ENCODE measurements around the gene RAD51AP2. TPM values are rescaled to one million over a fixed set of nuclear protein-coding genes. Genes with fewer than 3 reads are reported as not detected.
A peak's percentile ranks its signal among the peaks of the same experiment; 100 is the strongest.
"Not testable (repeated sequence)": the region's sequence is repeated elsewhere in the genome, so short reads cannot be mapped to it uniquely, and the experiment has no call there.

The RAD51AP2 gene
- 0.10 TPM for polyA plus RNA-seq (2013, experiment 1 of 2)
- 0.13 TPM for polyA plus RNA-seq (2013, experiment 2 of 2)

DNA sequence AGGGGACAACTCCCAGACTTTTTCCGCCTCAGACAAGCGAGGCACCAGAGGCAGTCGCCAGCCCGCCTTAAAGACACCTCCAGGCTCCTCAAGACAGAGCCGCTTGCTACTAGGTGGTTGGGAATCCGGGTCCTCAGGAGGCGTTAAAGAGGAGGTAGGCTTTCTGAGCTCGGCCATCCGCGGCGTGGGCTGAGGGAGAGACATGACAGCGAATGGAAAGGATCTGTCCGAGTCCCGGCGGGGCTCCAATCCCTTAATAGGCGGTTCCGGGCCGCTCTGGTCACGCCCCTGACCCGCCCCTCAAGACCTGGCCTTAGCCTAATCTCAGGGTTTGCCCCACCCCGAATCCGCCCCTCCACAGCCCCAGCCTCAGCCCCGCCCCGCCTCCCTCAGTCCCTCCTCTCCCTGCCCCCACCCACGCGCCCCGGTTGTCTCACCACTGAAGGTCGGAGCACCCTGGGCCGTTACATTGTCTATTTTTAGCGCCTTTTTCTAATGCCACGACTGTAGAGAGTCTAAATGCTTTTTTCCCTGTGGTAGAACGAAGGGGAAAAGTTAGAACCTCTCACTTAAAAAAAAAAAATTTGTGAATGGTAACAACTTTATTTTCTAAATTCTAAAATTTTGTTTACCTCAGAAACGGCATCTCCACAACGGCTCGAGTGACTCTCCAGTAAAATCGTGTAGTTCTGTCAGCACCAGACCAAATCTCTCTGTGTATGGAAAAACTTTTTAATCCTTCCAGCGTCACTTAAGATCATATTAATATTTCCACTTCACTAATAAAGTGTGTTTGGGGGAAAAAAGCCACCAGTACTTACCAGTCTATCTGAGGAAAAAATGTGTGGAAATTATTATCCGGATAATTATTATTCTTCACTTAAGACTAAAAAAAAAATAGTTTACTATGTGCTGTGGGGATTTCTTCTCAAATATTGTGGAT is at the start of gene RAD51AP2:
Gene RAD51AP2 (minus strand): TSS at position 229 of the 943 bp plus-strand sequence. CDS start 25 bp downstream, at position 204.
- 3% methylated on average over 36 of the region's 38 CpGs for WGBS
- Histone ChIP-seq H3K27ac (ENCODE audit: low read depth, low read length) (peak within 1 kb of the TSS; percentile 44), H3K9ac (ENCODE audit: low read depth, low read length) (peak within 1 kb of the TSS; percentile 71; the same call in 1 of the 2 replicates), H3K4me3 (ENCODE audit: low read length) (peak within 1 kb of the TSS; percentile 65), H3K9me3 (ENCODE audit: insufficient read depth, low read depth, low read length) (no peaks in the 10 kb centered on the region), H3K27me3 (ENCODE audit: insufficient read depth, low read length) (no peaks in the 10 kb centered on the region), H3K36me3 (ENCODE audit: insufficient read depth, low read length) (no peaks in the 10 kb centered on the region), H3K4me1 (ENCODE audit: insufficient read depth, low read length) (peaks cover 29% of the 10 kb centered on the region)

DNA sequence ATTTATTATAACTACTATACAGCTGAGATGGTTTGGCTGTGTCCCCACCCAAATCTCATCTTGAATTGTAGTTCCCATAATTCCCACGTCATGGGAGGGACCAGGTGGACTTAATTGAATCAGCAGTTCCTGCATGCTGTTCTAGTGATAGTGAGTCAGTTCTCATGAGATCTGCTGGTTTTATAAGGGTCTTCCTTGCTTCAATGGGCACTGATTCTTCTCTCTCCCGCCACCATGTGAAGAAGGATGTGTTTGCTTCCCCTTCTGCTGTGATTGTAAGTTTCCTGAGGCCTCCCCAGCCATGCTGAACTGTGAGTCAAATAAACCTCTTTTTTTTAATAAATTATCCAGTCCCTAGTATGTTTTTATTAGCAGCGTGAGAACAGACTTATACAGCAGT is 47.5 kb upstream of the RAD51AP2 start:
- H3K4me1 ChIP-seq (ENCODE audit: insufficient read depth, low read length); H3K9me3 ChIP-seq (ENCODE audit: insufficient read depth, low read depth, low read length): not testable (repeated sequence)
- 98% methylated on average over 2 of the region's 3 CpGs for WGBS

DNA sequence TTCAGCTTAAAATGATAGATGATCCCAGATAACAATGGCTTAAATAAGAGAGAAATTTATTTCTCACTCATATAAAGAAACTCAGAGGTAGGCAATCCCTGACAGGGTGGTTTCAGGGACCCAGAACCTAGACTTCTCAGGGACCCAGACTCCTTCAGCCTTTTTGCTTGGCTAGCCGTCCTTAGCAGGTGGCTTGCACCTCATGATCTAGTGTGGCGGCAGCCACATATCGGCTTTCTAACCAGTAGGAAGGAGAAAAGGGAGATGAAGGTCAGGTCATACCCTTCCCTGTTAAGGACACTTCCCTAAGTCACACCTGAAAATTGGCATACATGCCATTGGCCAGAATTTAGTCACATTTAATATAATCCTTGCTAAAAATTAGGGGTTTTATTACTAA is 40.6 kb upstream of the RAD51AP2 start:
- H3K27ac ChIP-seq (ENCODE audit: low read depth, low read length), result no peak overlapping the region; the same call in 1 of the 2 replicates
- H3K4me1 ChIP-seq (ENCODE audit: insufficient read depth, low read length), result peaks cover 65% of the 10 kb centered on the region
- WGBS, result 68% methylated on average over 3 of the region's 3 CpGs
- H3K9ac ChIP-seq (ENCODE audit: low read depth, low read length), result no peak overlapping the region
- no peaks in the 10 kb centered on the region for H3K9me3 ChIP-seq (ENCODE audit: insufficient read depth, low read depth, low read length)
- H3K4me3 ChIP-seq (ENCODE audit: low read length), result no peak overlapping the region
- H3K27me3 ChIP-seq (ENCODE audit: insufficient read depth, low read length), result no peaks in the 10 kb centered on the region
- no peaks in the 10 kb centered on the region for H3K36me3 ChIP-seq (ENCODE audit: insufficient read depth, low read length)

More for the DNA sequence above, 47.5 kb upstream of the RAD51AP2 start:
- not testable (repeated sequence) for H3K4me3 ChIP-seq (ENCODE audit: low read length); H3K27ac ChIP-seq (ENCODE audit: low read depth, low read length); H3K36me3 ChIP-seq (ENCODE audit: insufficient read depth, low read length); H3K9ac ChIP-seq (ENCODE audit: low read depth, low read length); H3K27me3 ChIP-seq (ENCODE audit: insufficient read depth, low read length)

DNA sequence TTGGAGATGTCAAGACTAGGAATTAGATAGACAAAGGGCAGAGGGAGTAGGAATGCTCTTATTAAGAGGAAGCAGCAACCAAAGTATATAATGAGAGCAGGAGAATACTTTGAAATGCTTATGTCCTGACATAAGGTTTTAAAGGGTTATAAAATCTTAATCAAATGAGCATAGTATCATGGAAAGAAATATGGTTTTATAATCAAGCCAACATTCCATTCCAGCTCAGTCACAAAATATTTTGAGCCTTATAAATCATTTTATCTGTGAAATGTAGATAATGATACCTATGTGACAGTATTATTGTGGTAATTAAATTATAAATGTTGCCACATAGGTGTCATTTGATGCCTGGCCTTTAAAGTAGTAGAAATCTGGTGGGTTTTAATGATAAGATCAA is 39.8 kb upstream of the RAD51AP2 start:
- H3K27ac ChIP-seq (ENCODE audit: low read depth, low read length), result peak overlapping the region; percentile 66; the same call in 1 of the 2 replicates
- peaks cover 72% of the 10 kb centered on the region for H3K4me1 ChIP-seq (ENCODE audit: insufficient read depth, low read length)

DNA sequence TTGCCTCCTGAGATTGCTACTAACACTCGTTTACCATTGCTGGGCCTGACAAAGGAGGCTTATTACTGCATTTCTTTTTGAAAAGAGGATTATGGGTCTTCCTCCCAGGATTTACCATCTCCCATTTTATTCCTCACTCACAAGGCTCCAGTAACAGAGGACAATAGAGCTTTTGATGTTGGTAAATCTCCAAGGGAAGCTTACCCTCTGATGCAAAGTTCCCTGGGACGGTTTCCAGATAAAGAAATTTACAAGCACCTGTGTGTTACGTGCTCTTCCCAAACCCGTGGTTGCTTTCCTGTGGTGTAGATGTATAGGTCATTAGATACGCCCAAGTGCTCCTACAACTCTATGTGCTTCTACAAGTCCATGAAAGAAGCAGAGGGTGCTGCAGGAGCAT is 39.4 kb upstream of the RAD51AP2 start:
- Histone ChIP-seq H3K9me3 (ENCODE audit: insufficient read depth, low read depth, low read length) (no peaks in the 10 kb centered on the region), H3K27me3 (ENCODE audit: insufficient read depth, low read length) (no peaks in the 10 kb centered on the region), H3K36me3 (ENCODE audit: insufficient read depth, low read length) (no peaks in the 10 kb centered on the region), H3K4me3 (ENCODE audit: low read length) (peak overlapping the region; percentile 13; the same call in 1 of the 2 replicates), H3K4me1 (ENCODE audit: insufficient read depth, low read length) (peaks cover 76% of the 10 kb centered on the region), H3K9ac (ENCODE audit: low read depth, low read length) (no peak overlapping the region), H3K27ac (ENCODE audit: low read depth, low read length) (peak overlapping the region; percentile 66)
- WGBS, result 17% methylated on average over 5 of the region's 5 CpGs

More for the DNA sequence above, 39.8 kb upstream of the RAD51AP2 start:
- no peaks in the 10 kb centered on the region for H3K36me3 ChIP-seq (ENCODE audit: insufficient read depth, low read length)
- no peaks in the 10 kb centered on the region for H3K9me3 ChIP-seq (ENCODE audit: insufficient read depth, low read depth, low read length)
- H3K9ac ChIP-seq (ENCODE audit: low read depth, low read length), result no peak overlapping the region
- no peaks in the 10 kb centered on the region for H3K27me3 ChIP-seq (ENCODE audit: insufficient read depth, low read length)
- peak overlapping the region; percentile 13; the same call in 1 of the 2 replicates for H3K4me3 ChIP-seq (ENCODE audit: low read length)

DNA sequence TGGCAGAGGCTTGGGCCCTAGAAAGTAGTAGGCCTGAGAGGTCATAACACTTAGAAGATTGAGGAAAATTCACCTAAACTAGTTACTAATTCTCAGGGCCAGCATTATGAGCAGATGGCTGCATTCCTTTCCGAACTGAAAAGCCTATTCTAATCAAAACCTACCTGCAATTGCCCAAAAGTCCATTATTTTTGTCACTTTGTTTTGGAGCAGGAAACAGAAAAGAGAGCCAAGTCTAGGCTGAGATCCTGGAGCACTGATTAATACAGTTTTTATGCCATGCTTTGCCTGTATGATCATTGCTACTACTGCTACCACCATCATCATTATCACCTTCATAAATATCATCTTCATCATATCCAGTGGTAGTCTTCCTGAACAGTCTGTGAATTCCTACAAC is 36.9 kb upstream of the RAD51AP2 start:
- peaks cover 9% of the 10 kb centered on the region; the same call in 1 of the 2 replicates for H3K36me3 ChIP-seq (ENCODE audit: insufficient read depth, low read length)
- peak overlapping the region; percentile 21; the same call in 1 of the 2 replicates for H3K9ac ChIP-seq (ENCODE audit: low read depth, low read length)
- 92% methylated on average over 1 of the region's 1 CpG for WGBS
- no peaks in the 10 kb centered on the region for H3K9me3 ChIP-seq (ENCODE audit: insufficient read depth, low read depth, low read length)
- H3K27me3 ChIP-seq (ENCODE audit: insufficient read depth, low read length), result no peaks in the 10 kb centered on the region
- H3K4me3 ChIP-seq (ENCODE audit: low read length), result no peak overlapping the region
- no peak overlapping the region for H3K27ac ChIP-seq (ENCODE audit: low read depth, low read length)
- H3K4me1 ChIP-seq (ENCODE audit: insufficient read depth, low read length), result peaks cover 76% of the 10 kb centered on the region

DNA sequence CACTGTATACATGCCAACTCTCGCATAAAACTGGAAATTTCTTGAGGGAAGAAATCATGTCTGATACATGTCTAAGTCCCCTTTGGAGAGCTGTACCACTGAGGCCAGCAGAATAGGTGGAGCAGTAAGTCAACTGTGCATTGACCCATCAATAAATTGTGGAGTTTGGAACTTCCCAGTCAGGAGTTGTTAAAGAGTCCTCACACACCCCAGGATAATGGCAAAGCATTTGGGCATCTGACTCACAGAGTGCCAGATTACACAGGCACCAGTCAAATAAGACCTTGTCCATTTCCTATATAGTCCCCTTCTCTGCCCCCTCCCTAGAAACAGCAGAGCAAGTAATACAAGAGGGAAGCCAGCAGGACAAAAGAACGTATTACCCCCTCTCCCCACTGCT is 32.7 kb upstream of the RAD51AP2 start:
- Histone ChIP-seq H3K36me3 (ENCODE audit: insufficient read depth, low read length) (peaks cover 9% of the 10 kb centered on the region; the same call in 1 of the 2 replicates), H3K9ac (ENCODE audit: low read depth, low read length) (no peak overlapping the region), H3K4me1 (ENCODE audit: insufficient read depth, low read length) (peaks cover 70% of the 10 kb centered on the region), H3K4me3 (ENCODE audit: low read length) (no peak overlapping the region), H3K27ac (ENCODE audit: low read depth, low read length) (no peak overlapping the region), H3K9me3 (ENCODE audit: insufficient read depth, low read depth, low read length) (no peaks in the 10 kb centered on the region), H3K27me3 (ENCODE audit: insufficient read depth, low read length) (no peaks in the 10 kb centered on the region)
- WGBS, result 97% methylated on average over 1 of the region's 2 CpGs

DNA sequence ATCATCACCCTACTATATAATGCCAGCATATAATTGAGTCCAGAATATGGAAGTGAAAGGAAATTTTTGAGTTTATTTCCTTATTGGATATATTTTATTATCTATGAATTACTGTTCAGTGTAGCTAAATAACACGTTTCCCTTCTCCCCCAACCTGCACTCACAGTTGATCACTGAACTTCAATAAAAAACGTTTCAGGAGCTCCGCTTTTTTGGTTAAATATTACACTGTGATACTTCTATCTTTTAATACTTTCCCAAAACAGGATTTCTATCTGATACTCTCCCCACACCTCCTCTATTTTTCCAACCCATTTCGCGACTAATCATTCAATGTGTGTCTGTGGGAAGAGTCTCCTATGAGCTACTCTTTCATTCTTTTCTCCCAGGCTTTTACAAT is 29.5 kb upstream of the RAD51AP2 start:
- 65% methylated on average over 5 of the region's 5 CpGs for WGBS
- H3K9ac ChIP-seq (ENCODE audit: low read depth, low read length), result peak overlapping the region; percentile 7; the same call in 1 of the 2 replicates

DNA sequence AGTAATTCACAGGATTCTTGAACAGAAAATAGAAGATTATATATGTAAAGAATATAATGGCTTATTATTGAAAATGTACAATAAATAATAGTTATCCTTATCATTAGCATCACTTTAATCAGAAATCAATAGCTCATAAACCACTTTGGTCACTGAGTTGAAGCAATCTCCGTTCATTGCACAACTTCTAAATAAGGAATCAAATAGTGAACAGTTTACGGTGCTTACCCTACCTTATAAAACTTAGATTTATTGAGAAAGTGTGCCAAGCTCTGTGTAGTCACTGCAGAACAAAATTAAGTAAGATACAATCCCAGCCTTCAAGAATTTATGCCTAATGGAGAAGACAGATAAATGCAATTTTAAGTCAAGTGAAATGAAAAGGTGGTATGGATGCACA is 29.0 kb upstream of the RAD51AP2 start:
- H3K4me1 ChIP-seq (ENCODE audit: insufficient read depth, low read length), result peaks cover 73% of the 10 kb centered on the region

More for the DNA sequence above, 29.5 kb upstream of the RAD51AP2 start:
- peaks cover 70% of the 10 kb centered on the region for H3K4me1 ChIP-seq (ENCODE audit: insufficient read depth, low read length)
- H3K9me3 ChIP-seq (ENCODE audit: insufficient read depth, low read depth, low read length), result no peaks in the 10 kb centered on the region
- peaks cover 9% of the 10 kb centered on the region; the same call in 1 of the 2 replicates for H3K36me3 ChIP-seq (ENCODE audit: insufficient read depth, low read length)
- no peak overlapping the region for H3K27ac ChIP-seq (ENCODE audit: low read depth, low read length)
- H3K4me3 ChIP-seq (ENCODE audit: low read length), result no peak overlapping the region; the same call in 1 of the 2 replicates
- H3K27me3 ChIP-seq (ENCODE audit: insufficient read depth, low read length), result no peaks in the 10 kb centered on the region

DNA sequence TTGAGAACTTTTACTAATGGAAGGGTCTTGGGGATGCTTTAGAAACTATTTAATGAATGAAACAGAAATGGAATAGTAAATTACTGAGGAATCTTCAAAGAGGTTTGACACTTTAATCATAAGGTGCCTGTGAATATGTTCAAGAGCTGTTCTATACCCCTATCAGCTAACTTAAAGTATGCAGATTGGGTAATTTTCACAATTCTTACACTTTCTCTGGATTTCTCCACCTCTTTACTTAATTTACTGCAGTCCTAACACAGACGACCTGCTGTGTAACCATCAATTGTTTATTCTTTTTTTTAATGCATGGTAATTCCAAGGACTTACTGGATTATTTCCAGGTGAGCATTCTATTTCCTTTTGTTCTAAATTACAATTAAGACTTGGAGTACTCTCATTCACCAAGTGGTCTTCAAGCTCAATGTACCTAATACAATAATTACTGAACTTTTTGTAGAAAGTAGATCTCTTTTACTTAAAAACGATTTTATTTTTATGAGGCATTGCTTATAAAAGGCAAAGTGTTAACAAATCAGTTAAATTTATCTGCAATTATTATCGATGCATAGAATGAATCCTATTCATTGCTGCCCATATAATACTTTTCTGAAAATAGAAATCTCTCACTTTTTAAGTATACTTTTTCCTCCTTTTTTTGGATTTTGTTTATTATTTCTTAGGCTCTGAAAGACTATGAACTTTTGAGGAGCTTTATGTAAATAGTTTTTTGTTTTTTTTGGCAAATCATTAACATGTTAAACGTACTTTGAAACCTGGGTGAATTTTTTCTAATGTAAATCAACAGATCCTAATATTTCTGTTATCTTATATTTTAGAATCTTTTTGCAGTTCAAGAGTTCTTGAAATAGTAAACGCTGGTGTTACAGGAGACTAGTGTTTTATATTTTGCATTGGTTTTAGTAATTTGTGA is 27.7 kb upstream of the RAD51AP2 start:
- Histone ChIP-seq H3K9me3 (ENCODE audit: insufficient read depth, low read depth, low read length) (no peaks in the 10 kb centered on the region), H3K27me3 (ENCODE audit: insufficient read depth, low read length) (peaks cover 10% of the 10 kb centered on the region; the same call in 1 of the 2 replicates), H3K4me3 (ENCODE audit: low read length) (peak overlapping the region; percentile 82), H3K36me3 (ENCODE audit: insufficient read depth, low read length) (peaks cover 9% of the 10 kb centered on the region; the same call in 1 of the 2 replicates), H3K9ac (ENCODE audit: low read depth, low read length) (peak overlapping the region; percentile 35; the same call in 1 of the 2 replicates), H3K4me1 (ENCODE audit: insufficient read depth, low read length) (peaks cover 75% of the 10 kb centered on the region), H3K27ac (ENCODE audit: low read depth, low read length) (peak overlapping the region; percentile 62)
- WGBS, result 50% methylated on average over 2 of the region's 5 CpGs

More for the DNA sequence above, 29.0 kb upstream of the RAD51AP2 start:
- 94% methylated on average over 1 of the region's 2 CpGs for WGBS
- H3K9ac ChIP-seq (ENCODE audit: low read depth, low read length), result no peak overlapping the region
- H3K27ac ChIP-seq (ENCODE audit: low read depth, low read length), result no peak overlapping the region
- H3K36me3 ChIP-seq (ENCODE audit: insufficient read depth, low read length), result peaks cover 9% of the 10 kb centered on the region; the same call in 1 of the 2 replicates
- no peaks in the 10 kb centered on the region for H3K9me3 ChIP-seq (ENCODE audit: insufficient read depth, low read depth, low read length)
- no peak overlapping the region for H3K4me3 ChIP-seq (ENCODE audit: low read length)
- no peaks in the 10 kb centered on the region for H3K27me3 ChIP-seq (ENCODE audit: insufficient read depth, low read length)
